H9 (cell line): ENCODE data around the gene SFXN1. TPM values are rescaled to one million over a fixed set of nuclear protein-coding genes. Genes with fewer than 3 reads are reported as not detected.

ENCODE experiments used
- DNase-seq: peaks from one replicate; pipeline ENCODE4 v3.0.0-alpha.2; 2017
- H2AFZ ChIP-seq: one replicate; pipeline ENCODE4 v1.6.1; 2013; ENCODE audit warnings: mild to moderate bottlenecking, low read length, control low read depth, moderate library complexity
- H2AK5ac ChIP-seq: 2 replicates; pipeline ENCODE4 v1.6.1; 2013; ENCODE audit warnings: low read length, control low read depth, mixed read lengths; ENCODE audit not compliant: insufficient read length
- H2BK120ac ChIP-seq: one replicate; pipeline ENCODE4 v1.6.1; 2013; ENCODE audit warnings: low read depth, mild to moderate bottlenecking, low read length, control low read depth, inconsistent platforms; ENCODE audit not compliant: poor library complexity, severe bottlenecking
- H2BK12ac ChIP-seq: 2 replicates; pipeline ENCODE4 v1.6.1; 2013; ENCODE audit warnings: low read length, control low read depth, mixed read lengths, low read depth; ENCODE audit not compliant: insufficient read length
- H2BK15ac ChIP-seq: 2 replicates; pipeline ENCODE4 v1.6.1; 2013; ENCODE audit warnings: low read depth, low read length, control low read depth
- H2BK20ac ChIP-seq: one replicate; pipeline ENCODE4 v1.6.1; 2013; ENCODE audit warnings: low read depth, mild to moderate bottlenecking, low read length, control low read depth, inconsistent platforms; ENCODE audit not compliant: poor library complexity, severe bottlenecking
- H2BK5ac ChIP-seq: 2 replicates; pipeline ENCODE4 v1.6.1; 2013; ENCODE audit warnings: low read length, control low read depth, mixed read lengths; ENCODE audit not compliant: insufficient read length
- H3K14ac ChIP-seq: 2 replicates; pipeline ENCODE4 v1.6.1; 2013; ENCODE audit warnings: low read length, control low read depth; ENCODE audit not compliant: insufficient read depth
- H3K18ac ChIP-seq: 2 replicates; pipeline ENCODE4 v1.6.1; 2013; ENCODE audit warnings: low read depth, mild to moderate bottlenecking, mixed read lengths, low read length, control low read depth; ENCODE audit not compliant: insufficient read length
- H3K23ac ChIP-seq: 2 replicates; pipeline ENCODE4 v1.6.1; 2013; ENCODE audit warnings: low read length, control low read depth, mixed read lengths, low read depth; ENCODE audit not compliant: insufficient read length
- H3K23me2 ChIP-seq: 2 replicates; pipeline ENCODE4 v1.6.1; 2013; ENCODE audit warnings: low read depth, mild to moderate bottlenecking, mixed read lengths, low read length, control low read depth; ENCODE audit not compliant: insufficient read length, poor library complexity, severe bottlenecking
- H3K27ac ChIP-seq: 2 replicates; pipeline ENCODE4 v1.5.1; 2013; ENCODE audit warnings: low read length, control low read depth, mixed read lengths, low read depth; ENCODE audit not compliant: insufficient read length
- H3K27me3 ChIP-seq: 2 replicates; pipeline ENCODE4 v1.6.1; 2013; ENCODE audit warnings: low read length, control low read depth, inconsistent platforms; ENCODE audit not compliant: insufficient read depth
- H3K4ac ChIP-seq: 2 replicates; pipeline ENCODE4 v1.6.1; 2013; ENCODE audit warnings: low read depth, mild to moderate bottlenecking, control low read depth, inconsistent platforms, low read length, moderate library complexity
- H3K4me1 ChIP-seq: 2 replicates; pipeline ENCODE4 v1.6.1; 2013; ENCODE audit warnings: low read length, control low read depth, inconsistent platforms; ENCODE audit not compliant: insufficient read depth
- H3K4me2 ChIP-seq: 2 replicates; pipeline ENCODE4 v1.6.1; 2013; ENCODE audit warnings: low read length, control low read depth, mixed read lengths; ENCODE audit not compliant: insufficient read length, insufficient read depth
- H3K56ac ChIP-seq: 2 replicates; pipeline ENCODE4 v1.6.1; 2013; ENCODE audit warnings: low read depth, mild to moderate bottlenecking, mixed read lengths, low read length, control low read depth; ENCODE audit not compliant: insufficient read length
- H3K79me1 ChIP-seq: 2 replicates; pipeline ENCODE4 v1.6.1; 2013; ENCODE audit warnings: low read depth, mild to moderate bottlenecking, moderate library complexity, low read length, control low read depth, inconsistent platforms; ENCODE audit not compliant: insufficient read depth, poor library complexity, severe bottlenecking
- H3K79me2 ChIP-seq: 2 replicates; pipeline ENCODE4 v1.6.1; 2013; ENCODE audit warnings: low read length, control low read depth, inconsistent platforms; ENCODE audit not compliant: insufficient read depth
- H3K9ac ChIP-seq: 2 replicates; pipeline ENCODE4 v1.6.1; 2013; ENCODE audit warnings: low read length, control low read depth, mixed read lengths; ENCODE audit not compliant: insufficient read length; ENCODE audit errors: extremely low read depth
- H3K9me3 ChIP-seq: one replicate; pipeline ENCODE4 v1.6.1; 2013; ENCODE audit warnings: low read depth, low read length, inconsistent platforms; ENCODE audit not compliant: control insufficient read depth
- H3T11ph ChIP-seq: one replicate; pipeline ENCODE4 v1.6.1; 2013; ENCODE audit warnings: mild to moderate bottlenecking, low read length, control low read depth, inconsistent platforms
- H4K20me1 ChIP-seq: one replicate; pipeline ENCODE4 v1.6.1; 2013; ENCODE audit not compliant: control insufficient read depth, insufficient read length, insufficient read depth
- H4K5ac ChIP-seq: 2 replicates; pipeline ENCODE4 v1.6.1; 2013; ENCODE audit warnings: low read depth, mild to moderate bottlenecking, mixed read lengths, low read length, control low read depth; ENCODE audit not compliant: insufficient read length
- H4K8ac ChIP-seq: replicated peaks from 2 replicates; pipeline ENCODE4 v1.6.1; 2013; ENCODE audit warnings: low read length, control low read depth, mixed read lengths, low read depth; ENCODE audit not compliant: insufficient read length
- H4K91ac ChIP-seq: 2 replicates; pipeline ENCODE4 v1.6.1; 2013; ENCODE audit warnings: low read depth, mild to moderate bottlenecking, moderate library complexity, mixed read lengths, low read length, control low read depth; ENCODE audit not compliant: insufficient read length
- H3K27ac Mint-ChIP-seq, 3 experiments: 2 replicates in 2 of 3; 3 replicates in 1 of 3; pipeline ENCODE4 v1.8.0; 2020 to 2021; ENCODE audit warnings: mixed read lengths in 3 of 3, mild to moderate bottlenecking in 1 of 3, moderate library complexity in 1 of 3
- H3K27me3 Mint-ChIP-seq: 2 replicates; pipeline ENCODE4 v1.8.0; 2021; ENCODE audit warnings: low read depth, mild to moderate bottlenecking, moderate library complexity, mixed read lengths
- H3K36me3 Mint-ChIP-seq, 3 experiments: 2 replicates in 2 of 3; 3 replicates in 1 of 3; pipeline ENCODE4 v1.8.0; 2020 to 2021; ENCODE audit warnings: low read depth in 3 of 3, mixed read lengths in 3 of 3; ENCODE audit not compliant: insufficient read depth in 1 of 3
- H3K4me1 Mint-ChIP-seq, 2 experiments: 2 replicates each; pipeline ENCODE4 v1.8.0; 2020; ENCODE audit warnings: mixed read lengths in 2 of 2
- H3K4me3 Mint-ChIP-seq, 2 experiments: 2 replicates in 1 of 2; 3 replicates in 1 of 2; pipeline ENCODE4 v1.8.0; 2020 to 2021; ENCODE audit warnings: mild to moderate bottlenecking in 2 of 2, mixed read lengths in 2 of 2, moderate library complexity in 1 of 2
- H3K9me3 Mint-ChIP-seq, 2 experiments: 2 replicates in 1 of 2; 3 replicates in 1 of 2; pipeline ENCODE4 v1.8.0; 2020; ENCODE audit warnings: mild to moderate bottlenecking in 2 of 2, mixed read lengths in 2 of 2, moderate library complexity in 1 of 2
- WGBS: extraction: QIAGEN DNeasy Blood & Tissue Kit; methylation state at CpG from one replicate; pipeline ENCODE4 v1.1.7; 2013; ENCODE audit warnings: missing lambda C conversion rate, low lambda C conversion rate, mixed read lengths; ENCODE audit not compliant: insufficient read length; ENCODE audit errors: extremely low coverage; 5-methylcytosine and 5-hydroxymethylcytosine counted together
- total RNA-seq: library from RNA; stranded (reverse); gene quantifications from 2 replicates; pipeline ENCODE4 v1.2.1, GENCODE V29; 2021
- TF ChIP-seq, protein P1 (sequence below): fragments of 200-600 bp; sonication (generic); conservative IDR thresholded peaks from 3 replicates; pipeline ENCODE4 v1.8.0; 2021; ENCODE audit warnings: antibody characterized with exemption, mild to moderate bottlenecking

Gene SFXN1
- total RNA-seq, 1 experiment from 2014 or later, result 99.2 TPM

GRCh38 chr5:175471196-175471595 is 7.2 kb upstream of the SFXN1 start:
- no peak overlapping the region for H2AFZ ChIP-seq
- no peak overlapping the region for H3T11ph ChIP-seq
- no peak overlapping the region for H4K8ac ChIP-seq
- H3K56ac ChIP-seq, result no peak overlapping the region
- H2BK120ac ChIP-seq, result no peak overlapping the region
- H4K91ac ChIP-seq, result no peak overlapping the region
- no peak overlapping the region for H3K27ac Mint-ChIP-seq
- no peak overlapping the region for H3K4ac ChIP-seq
- no peaks in the 10 kb centered on the region for H3K79me1 ChIP-seq
- H2BK20ac ChIP-seq, result no peak overlapping the region
- no peaks in the 10 kb centered on the region for H3K79me2 ChIP-seq
- no peak overlapping the region for H3K14ac ChIP-seq
- no peaks in the 10 kb centered on the region; a peak in 1 of 5 replicates for H3K9me3 Mint-ChIP-seq
- H3K4me3 Mint-ChIP-seq, result no peak overlapping the region
- no peak overlapping the region for H3K4me2 ChIP-seq
- H3K27ac ChIP-seq, result no peak overlapping the region
- no peaks in the 10 kb centered on the region for H3K36me3 Mint-ChIP-seq
- no peak overlapping the region for H2BK15ac ChIP-seq
- no peaks in the 10 kb centered on the region for H3K9me3 ChIP-seq
- no CpG with 5 or more reads among the region's 6 CpGs for WGBS
- no peak overlapping the region for H2AK5ac ChIP-seq
- H2BK5ac ChIP-seq, result no peak overlapping the region
- TF ChIP-seq, protein P1, sequence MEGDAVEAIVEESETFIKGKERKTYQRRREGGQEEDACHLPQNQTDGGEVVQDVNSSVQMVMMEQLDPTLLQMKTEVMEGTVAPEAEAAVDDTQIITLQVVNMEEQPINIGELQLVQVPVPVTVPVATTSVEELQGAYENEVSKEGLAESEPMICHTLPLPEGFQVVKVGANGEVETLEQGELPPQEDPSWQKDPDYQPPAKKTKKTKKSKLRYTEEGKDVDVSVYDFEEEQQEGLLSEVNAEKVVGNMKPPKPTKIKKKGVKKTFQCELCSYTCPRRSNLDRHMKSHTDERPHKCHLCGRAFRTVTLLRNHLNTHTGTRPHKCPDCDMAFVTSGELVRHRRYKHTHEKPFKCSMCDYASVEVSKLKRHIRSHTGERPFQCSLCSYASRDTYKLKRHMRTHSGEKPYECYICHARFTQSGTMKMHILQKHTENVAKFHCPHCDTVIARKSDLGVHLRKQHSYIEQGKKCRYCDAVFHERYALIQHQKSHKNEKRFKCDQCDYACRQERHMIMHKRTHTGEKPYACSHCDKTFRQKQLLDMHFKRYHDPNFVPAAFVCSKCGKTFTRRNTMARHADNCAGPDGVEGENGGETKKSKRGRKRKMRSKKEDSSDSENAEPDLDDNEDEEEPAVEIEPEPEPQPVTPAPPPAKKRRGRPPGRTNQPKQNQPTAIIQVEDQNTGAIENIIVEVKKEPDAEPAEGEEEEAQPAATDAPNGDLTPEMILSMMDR, result no peak
- no peaks in the 10 kb centered on the region for H4K20me1 ChIP-seq
- H3K4me1 Mint-ChIP-seq, result peaks cover 0 to 2% of the 10 kb centered on the region in 2 experiments; a peak in 1 of 4 replicates
- H3K4me1 ChIP-seq, result no peaks in the 10 kb centered on the region
- peaks cover 31% of the 10 kb centered on the region for H3K27me3 Mint-ChIP-seq
- H2BK12ac ChIP-seq, result no peak overlapping the region
- no peak overlapping the region for H4K5ac ChIP-seq
- H3K9ac ChIP-seq, result no peak overlapping the region
- no peaks in the 10 kb centered on the region for H3K27me3 ChIP-seq
- no peak for DNase-seq
- H3K23me2 ChIP-seq, result no peaks in the 10 kb centered on the region
- no peak overlapping the region for H3K18ac ChIP-seq
- H3K23ac ChIP-seq, result no peak overlapping the region
